Activated T-cell treated with anti-CD3 and anti-CD28 coated beads, Interleukin-2, amount 50 U/mL, for 1 hour (primary cell): ENCODE data around the gene PFN1.

Source experiments
- DNase-seq: peaks from one replicate; pipeline ENCODE4 v3.0.0-alpha.2; 2020

Gene PFN1

DNA sequence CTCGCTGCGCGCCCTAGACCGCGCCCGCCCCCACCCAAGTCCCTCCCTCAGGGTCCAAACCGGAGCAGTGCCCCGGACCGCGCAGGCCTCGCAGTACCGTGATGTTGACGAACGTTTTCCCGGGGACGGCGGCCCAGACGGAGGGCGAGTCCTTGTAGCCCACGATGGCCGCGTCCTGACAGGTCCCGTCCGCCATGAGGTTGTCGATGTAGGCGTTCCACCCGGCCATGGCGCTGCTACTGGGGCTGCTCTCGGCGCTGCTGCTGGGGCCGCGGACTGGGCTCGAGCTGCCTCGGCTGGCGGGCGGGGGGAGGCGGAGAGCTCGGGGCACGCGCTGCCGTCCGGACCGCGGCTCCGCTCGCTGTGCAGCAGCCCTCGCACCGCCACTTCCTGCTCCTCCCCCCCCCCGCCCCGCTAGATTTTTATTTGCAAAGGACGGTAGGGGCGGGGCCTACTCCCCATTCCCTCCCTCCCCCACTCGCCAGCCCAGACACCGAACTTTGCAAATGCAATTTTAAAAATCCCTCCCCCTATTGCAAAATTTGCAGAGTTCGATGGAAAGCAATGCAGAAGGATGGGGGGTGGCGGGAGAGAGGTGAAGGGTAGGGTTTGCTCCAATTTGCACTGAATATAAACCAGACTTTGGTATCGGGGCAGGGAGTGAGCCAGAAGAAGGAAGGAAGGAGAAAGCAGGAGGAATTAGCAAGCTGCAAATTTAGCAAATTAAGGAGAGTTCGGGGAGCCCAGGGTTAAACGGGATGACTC is at the start of gene PFN1:
TSS of gene PFN1 (minus strand) at position 365 of the 765 bp plus-strand sequence. CDS start at position 229, 136 bp downstream.
- DNase-seq: peak; percentile 88

DNA sequence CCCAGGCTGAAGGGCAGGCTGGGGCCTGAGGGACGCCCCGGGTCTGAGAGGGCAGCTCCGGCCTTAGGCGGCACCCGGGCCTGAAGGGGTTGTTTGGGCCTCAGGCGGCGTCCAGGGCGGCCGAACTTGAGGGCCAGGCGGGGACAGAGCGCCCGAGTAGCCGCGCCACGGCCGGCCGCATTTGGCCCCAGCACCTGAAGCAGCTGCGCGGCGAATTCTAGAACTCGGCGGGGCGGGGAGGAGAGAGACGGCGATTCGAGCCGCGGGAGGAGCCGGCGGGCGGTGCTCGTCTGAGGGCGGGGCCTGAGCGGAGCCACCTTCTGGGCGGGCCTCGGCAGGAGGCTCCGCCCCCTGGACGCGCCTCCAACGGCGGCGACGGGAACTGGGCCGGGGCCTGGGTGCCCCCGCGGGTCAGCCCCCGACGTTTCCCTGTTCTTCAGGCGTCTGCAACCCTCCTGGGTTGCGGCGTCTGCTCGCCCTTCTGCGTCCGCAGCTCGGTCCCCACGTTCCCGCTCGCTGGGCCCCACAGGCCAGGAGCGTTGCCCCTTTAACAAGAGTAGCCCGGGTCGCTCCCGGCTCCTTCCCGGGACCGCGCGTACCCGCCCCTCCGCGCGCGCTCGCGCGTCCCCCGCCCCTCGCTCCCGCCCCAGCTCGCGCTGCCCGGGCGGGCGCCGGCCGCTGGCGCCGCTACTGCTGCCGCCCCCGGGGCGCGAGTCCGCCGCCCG is 49.1 kb upstream of the PFN1 start, which contains the start of the genes INCA1 and KIF1C:
TSS of gene INCA1 (minus strand) at position 221 of the 725 bp plus-strand sequence. CDS start 3,085 bp downstream, outside the sequence.
TSS of gene KIF1C (plus strand) at position 649 of the 725 bp plus-strand sequence. CDS start 2,297 bp downstream, outside the sequence.
- DNase-seq: peak; percentile 95

DNA sequence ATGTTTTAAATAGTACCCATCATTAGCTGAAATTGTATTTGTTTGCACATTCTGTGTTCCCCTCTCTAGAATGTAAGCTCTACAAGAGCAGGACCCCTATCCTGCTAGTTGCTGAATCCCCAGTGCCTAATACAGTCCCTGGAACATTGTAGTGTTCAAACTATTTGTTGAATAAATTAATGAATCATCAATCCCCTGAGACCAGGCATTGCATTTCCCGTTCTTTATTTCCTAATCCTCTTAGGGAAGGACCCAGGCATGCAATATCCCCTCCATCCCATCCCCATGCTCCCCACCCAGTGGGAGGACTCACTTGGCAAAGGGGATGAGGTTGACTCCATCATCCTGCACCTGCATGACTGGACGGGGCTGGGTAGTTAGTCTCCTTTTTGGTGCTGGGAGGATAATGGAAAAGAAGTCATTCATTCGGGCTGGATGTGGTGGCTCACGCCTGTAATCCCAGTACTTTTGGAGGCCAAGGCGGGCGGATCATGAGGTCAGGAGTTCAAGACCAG is 45.8 kb upstream of the PFN1 start:
- DNase-seq: no peak

DNA sequence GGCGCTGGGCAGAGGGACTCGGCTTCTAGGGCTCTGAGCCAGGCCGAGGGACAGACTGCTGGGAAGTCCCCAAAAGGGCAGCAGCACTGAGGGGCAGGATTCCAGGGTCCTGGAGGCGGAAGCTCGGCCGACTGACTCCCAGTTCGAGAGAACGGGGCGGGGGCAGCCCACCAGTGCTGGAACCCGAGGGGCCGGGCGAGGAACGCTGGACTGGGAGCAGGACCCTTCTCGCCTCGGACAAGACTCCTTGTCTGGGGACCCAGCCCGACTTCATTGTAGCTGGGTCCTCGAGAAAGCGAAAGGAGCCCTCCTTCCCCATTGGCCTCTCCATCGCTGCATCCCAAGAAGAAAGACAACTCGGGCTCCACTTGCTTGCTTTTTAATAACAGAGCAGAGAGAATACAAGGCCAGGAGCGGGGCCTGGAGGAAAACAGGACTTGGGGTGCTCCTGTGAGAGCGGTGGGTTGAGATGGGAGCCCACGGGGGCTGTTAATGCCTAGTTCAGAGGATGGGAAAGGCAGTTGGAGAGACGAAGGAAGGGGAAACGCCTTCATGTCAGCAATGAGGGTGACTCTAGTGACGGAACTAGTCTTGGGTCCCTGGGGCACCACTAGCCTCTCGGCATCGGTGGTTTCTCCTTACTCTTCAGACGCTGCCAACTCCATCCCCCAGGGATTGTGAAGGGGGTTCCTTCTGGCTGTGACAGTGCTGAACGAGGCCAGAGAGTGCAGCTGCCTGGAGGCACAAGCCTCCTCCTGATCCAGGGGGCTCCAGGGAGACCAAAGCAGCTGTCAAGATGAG is 39.6 kb upstream of the PFN1 start:
- no peak for DNase-seq

DNA sequence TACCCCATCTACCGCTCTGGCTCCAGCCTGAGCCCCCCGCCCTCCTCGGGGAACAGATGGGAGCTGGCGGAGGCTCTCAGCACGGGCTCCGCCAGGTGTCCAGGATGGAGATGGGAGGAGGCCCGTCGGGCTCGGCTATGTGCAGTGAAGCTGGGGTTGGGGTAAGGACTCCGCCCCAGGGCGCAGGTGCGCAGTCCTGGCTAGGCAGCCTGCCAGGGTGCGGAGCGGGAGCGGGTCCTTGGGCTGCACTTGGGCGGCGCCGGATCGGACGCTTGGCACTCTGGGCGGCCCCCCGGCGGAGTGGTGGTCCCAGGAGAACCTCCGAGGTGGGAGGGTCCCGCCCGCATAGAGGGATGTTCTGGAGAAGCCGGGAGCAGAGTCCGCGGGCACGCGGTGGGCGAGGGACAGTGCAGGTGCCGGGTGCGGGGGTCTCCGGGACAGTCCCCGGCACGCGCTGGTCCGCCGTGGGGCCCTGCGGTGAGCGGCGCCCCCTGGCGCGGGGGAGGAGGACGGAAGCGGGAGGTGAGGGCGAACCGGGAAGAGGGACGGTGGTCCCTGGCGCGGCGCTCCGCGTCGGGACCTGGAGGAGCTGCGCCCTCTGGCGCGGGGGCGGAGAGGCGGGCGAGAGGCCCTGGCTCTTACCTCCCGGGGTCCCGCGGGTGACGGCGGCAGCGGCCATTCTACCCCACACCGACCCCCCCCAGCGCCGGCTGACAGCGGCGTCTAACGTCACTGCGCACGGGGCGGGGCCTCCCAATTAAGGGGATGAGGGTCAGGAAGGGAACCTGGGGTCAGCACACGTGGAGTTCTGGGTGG is 38.8 kb upstream of the PFN1 start, which contains the start of gene CAMTA2:
TSS of gene CAMTA2 (minus strand) at position 725 of the 816 bp plus-strand sequence. CDS start 1,453 bp downstream, outside the sequence.
- DNase-seq: peak; percentile 91

DNA sequence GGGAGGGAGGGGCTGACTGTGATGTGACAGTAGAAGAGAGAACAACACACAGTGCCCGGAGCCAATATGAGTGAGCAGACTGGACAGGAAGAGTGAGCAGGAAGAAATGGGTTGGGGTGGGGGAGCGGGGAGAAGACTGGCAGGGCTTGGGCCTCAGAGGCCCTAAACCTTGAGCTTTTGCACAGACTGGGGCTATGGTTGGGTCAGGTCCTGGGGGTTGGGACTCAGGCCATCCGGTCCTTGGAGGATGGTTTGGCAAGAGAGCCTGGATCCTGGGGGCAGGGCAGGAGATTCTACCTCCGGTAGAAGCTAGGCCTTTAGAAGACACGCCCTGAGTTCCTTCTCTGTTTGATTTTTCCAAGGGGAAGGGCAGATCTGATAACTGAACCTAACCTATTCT is 38.1 kb upstream of the PFN1 start:
- no peak for DNase-seq

DNA sequence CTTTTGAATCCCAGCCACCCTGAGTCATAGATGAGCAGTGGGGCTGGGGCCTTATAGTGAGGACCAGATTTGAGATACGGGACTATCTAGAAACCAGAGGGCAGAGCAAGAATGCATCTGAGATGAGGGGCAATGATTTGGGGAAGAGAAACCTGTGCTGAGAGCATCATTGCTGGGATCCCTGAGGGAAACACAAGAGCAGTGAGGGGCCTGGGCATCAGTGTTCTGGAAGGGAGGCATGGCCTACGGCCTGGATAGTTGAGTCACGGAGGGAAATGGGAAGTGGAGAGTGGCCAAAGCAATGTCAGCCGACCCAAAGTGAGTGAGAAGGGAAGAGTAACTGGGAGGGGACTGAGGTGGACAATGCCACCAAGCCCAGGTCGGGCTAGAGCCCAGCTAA is 34.0 kb upstream of the PFN1 start:
- DNase-seq: no peak

DNA sequence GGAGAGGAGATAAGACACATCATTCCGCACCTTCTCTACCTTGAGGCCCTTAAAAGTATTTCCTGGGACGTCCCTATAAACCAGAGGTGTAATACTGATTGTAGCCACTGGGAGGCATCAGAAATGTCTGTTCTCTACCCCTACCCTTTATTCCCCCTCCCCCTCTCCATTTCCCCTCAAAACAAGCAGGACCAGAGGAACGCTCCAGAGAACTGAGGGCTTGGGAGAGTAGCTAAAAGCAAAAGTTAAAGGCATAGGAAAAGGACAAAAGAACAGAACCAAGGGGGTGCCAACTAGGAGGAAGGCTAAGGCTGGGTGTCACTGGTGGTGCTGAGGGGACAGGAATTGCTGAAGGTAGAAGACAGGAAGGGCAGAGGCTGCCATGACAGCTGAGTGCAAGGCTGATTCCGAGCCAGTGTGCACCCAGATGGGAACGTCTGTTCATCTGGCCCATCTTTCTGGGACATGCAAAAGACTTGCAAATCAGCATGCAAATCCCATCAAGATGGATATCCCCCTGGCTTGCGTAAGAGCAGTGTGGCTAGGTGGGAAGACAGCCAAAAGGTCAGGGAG is 32.4 kb upstream of the PFN1 start:
- peak; percentile 40 for DNase-seq

DNA sequence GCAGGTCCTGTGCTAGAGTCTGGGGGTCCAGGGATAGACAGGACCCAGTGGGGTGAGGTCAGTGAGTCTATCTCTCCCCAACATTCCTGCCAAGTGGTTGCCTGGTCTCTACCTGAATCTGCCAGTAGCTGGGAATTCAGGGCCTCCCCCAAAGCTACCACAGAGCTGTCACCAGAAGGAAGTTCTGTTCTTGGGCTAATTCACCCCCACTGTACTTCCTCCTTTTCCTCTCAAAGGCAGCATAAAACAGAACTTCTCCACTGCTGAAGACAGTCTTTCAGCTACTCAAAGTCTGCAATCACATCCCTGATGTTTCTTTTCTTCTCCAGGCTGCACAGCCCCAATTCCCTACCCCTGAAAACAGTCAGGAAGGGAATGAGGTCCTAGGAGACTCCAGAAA is 30.4 kb upstream of the PFN1 start:
- no peak for DNase-seq

DNA sequence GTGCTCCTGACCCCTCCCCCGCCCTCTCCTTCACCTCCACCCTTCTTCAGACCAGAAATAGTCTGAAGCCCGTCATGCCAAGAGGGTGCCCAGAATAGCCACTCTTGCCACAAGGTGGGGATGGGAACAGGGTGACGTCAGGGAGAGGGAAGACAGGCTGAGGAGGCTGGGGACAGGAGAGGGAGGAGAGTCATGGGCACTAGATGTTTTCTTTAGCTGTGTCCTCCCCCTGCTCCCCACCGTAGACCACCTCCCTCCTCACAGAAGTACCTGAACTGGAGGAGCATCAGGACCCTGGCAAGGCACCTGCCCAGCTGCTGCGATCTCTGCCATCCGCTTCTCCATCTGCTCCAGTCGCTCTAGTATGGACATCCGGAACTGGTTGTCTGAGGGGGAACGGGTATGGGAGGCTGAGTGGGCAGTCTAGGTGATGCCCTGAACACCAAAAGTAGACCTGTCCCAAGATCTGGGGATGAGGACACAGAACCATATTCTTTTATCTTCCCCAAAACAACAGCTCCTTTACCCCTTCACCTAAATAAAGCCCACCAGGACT is 25.9 kb upstream of the PFN1 start:
- no peak for DNase-seq

DNA sequence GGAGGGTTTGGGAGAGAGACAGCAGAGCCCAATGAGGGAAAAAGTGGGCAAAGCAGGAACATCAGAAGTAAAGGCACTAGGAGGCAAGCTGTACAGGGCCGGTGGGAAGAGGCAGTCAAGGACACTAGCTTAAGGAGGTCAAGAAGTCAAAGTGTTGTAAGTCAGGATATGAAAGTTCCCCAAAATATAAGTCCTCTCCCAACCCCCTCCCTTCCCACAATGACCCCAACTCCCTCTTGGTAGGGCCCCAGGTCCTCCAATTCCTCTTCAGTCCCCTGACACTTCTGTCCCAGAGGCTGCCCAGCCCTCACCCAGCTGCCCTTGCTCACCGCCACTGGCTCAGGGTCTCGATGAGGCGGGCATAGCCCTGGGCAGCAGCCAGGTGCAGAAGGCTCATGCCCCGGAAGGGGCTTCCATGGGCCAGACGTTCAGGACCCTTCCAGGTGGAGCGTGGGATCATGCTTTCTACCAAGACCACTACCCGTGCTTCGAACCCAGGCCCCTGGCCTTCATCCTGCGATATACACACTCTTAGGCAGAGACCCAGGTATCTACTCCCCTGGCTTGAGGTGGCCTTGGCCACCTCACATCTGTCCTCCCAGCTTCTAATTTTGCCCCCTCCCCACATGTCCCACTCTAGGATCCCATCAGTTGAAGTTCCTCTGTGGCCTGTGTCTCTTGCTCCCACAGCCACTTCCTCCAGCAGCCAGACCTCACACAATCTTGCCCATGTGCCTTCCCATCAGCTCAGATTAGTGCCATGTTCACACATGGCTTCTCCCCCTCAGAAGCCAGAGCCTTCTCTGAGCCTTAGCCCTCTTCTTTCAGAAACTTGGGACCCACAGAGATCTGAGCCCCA is 25.2 kb upstream of the PFN1 start:
- no peak for DNase-seq

DNA sequence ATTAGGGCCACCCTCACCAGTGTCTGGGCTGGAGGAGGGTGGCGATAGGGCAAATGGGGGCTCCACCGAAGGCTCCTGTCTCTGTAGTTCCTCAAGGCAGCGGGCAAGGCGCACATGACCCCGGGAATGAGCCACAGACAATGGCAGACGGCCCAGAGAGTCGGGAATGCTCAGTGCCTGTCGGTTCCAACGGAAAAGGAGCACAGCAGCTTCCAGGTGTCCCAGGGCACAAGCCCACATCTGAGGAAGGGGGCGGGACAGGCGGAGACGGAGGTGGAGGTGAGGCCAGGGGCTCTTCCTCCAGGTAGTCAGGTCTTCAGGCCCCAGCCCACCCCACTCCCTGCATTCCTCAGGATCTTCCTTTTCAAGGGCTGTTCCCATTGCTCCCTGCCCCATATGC is 24.4 kb upstream of the PFN1 start:
- DNase-seq: no peak

DNA sequence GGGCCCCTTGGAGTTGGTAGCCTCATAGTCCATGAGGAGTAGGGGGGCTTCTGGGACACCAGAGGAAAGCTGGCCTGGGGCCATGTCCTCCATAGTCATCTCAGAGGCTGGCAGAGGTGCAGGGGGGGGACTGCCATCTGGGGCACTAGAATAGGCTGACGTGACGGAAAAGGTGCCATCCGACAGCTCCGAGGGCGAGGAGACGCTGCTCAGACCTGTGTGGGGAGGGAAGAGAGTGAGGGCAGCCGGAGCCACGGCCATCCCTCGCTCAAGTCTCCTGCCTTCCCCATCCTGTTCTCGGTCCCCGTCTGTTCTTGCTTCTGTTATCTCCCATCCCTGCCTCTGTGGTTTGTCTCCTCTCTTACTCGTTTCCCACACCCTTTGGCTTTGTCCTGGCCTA is 24.0 kb upstream of the PFN1 start:
- no peak for DNase-seq

DNA sequence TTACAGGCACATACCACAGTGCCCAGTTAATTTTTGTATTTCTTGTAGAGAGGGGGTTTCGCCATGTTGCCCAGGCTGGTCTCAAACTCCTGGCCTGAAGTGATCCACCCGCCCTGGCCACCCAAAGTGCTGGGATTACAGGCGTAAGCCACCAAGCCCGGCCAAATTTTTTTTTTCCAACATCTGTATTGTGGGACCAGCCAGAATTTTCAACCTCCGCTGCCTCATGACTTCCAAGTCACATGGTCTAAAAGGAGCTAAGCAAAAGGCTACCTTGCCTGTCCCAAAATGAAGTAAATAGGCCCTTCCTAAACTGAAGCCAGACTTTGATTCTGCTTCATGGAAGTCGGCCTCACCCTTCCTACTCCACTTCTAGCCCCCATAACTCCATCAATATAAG is 23.5 kb upstream of the PFN1 start:
- no peak for DNase-seq

DNA sequence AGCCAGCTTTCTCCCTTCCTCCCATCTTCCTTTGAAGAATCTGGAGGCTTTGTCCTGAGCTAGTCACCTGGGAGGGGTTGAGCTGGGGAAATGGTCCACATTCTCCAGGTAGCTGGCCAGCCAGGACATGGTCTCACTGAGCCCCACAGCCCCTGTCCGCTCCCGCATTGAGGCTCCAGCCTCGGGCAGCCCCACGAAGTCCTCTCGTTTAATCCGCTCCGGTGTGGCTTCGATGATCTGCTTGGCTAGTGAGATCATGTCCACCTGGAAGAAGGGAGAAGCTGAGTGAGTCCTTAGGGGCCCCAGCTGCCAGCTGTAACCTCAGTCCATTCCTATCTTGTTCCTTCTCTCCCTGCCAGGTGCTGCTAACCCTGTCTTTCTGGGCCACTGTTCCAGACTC is 21.9 kb upstream of the PFN1 start:
- DNase-seq: no peak

DNA sequence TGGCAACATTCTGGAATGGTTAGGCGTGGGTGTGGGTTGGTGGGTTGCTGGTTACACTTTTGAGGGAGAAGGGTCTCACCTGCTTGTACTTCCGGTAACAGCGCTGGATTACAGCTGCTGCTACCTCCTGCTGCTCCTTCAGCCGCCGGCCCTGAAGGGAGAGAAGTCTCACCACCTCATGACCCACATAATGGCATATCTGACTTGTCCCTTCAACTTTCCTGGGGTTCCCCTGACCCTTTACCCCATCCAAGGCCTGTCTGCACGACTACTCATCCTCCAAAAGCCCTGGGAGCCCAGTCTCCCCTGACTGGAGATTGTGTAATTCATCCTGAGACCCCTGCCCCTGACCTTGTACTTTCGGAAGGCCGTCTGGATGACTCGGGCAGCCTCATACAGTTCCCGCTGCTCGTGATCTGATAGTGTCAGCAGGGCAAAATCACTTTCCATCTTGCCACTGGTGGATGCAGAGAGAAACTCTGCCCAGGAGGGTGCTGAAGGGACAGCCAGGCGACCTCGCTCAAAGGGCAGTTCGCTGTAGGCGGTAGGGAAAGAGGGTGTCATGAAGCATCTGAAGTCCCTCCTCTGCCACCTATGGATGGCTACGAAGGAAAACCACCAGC is 21.3 kb upstream of the PFN1 start:
- no peak for DNase-seq

DNA sequence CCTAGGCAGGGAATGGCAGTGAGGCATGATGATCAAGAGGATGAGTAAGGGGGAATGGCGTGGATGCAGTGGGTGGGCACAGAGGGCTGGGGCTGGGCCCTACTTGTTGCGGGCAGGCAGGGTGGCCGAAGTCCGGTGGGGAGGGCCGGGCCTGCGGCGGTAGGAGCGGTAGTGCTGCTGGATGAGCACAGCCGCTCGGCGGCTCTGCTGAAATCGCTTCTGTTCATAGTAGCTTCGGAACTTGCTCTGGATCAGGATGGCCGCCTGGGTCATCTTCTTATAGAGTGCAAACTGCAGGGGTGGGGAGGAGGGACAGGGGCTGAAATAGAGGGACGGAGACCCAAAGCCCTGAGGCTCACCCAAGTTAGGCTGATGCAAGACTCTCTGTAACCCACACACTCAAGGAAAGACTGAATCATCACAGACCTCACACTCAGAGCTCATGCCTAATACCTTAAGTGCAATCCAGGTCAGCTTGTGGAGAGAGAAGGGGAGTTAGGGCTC is 20.8 kb upstream of the PFN1 start:
- no peak for DNase-seq

DNA sequence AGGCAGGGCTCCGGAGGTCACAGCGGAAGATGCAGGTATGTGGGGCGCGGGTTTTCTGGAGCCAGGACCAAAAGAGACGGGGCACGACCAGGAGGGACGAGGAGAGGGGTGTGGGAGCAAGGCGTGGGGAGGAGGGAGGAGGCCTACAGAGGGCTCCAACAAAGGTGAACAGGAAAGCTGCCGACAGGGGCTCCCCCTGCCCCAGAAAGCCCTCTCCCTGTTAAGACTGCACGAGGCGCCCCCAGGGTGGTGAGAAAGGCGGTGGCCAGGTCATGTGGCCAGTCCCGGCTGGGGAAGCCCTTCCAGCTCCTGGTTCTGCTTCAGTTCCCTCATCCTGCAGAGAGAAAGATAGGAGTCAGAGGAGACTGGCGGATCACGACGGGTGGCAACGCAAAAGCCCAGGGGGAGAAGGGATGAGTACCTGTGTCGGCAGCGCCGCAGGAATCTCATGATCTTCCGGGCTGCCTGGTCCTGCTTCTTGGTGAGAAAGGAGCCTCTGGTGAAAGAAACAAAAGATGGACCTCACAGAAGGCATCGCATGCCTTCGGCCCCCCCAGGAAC is 20.2 kb upstream of the PFN1 start:
- DNase-seq: no peak
